Naive thymus-derived CD8-positive, alpha-beta T cell (primary cell): Measurements from ENCODE around the gene ITK. TPM values are rescaled to one million over a fixed set of nuclear protein-coding genes. Genes with fewer than 3 reads are reported as not detected.

ENCODE experiments used
- ATAC-seq, 2 donors: fragments of 150-1000 bp; cut with Tn5 transposase in 1 of 2; sonication (Bioruptor Pico), chemical (Tn5 transposase) in 1 of 2; 1 replicate in 1 of 2; 2 replicates in 1 of 2; pipeline ENCODE4 v1.10.0; 2021; ENCODE audit warnings: mild to moderate bottlenecking in 2 of 2, moderate library complexity in 2 of 2
- POLR2A ChIA-PET: fragments of 350-600 bp; sonication (Branson Sonifier 250); formaldehyde crosslinking; loops from one replicate; lab custom pipeline; 2021; ENCODE audit warnings: antibody characterized with exemption; lab: Charles Lee
- DNase-seq, 10 donors: peaks; one replicate each; pipeline versions ENCODE4 v3.0.0 to v3.0.0-alpha.2; 2020 to 2022
- H3K27ac Mint-ChIP-seq, 10 donors: one replicate each; pipeline ENCODE4 v1.8.0; 2020 to 2022; ENCODE audit warnings: mild to moderate bottlenecking in 10 of 10, mixed read lengths in 10 of 10, moderate library complexity in 4 of 10, inconsistent platforms in 1 of 10
- H3K27me3 Mint-ChIP-seq, 5 donors: one replicate each; pipeline ENCODE4 v1.8.0; 2021 to 2022; ENCODE audit warnings: mixed read lengths in 5 of 5
- H3K36me3 Mint-ChIP-seq, 3 donors: one replicate each; pipeline ENCODE4 v1.8.0; 2020 to 2022; ENCODE audit warnings: mixed read lengths in 3 of 3, mild to moderate bottlenecking in 2 of 3, inconsistent platforms in 1 of 3
- H3K4me1 Mint-ChIP-seq, 4 donors: one replicate each; pipeline ENCODE4 v1.8.0; 2021 to 2022; ENCODE audit warnings: mixed read lengths in 4 of 4
- H3K4me3 Mint-ChIP-seq, 10 donors: one replicate each; pipeline ENCODE4 v1.8.0; 2020 to 2022; ENCODE audit warnings: mild to moderate bottlenecking in 10 of 10, mixed read lengths in 10 of 10, moderate library complexity in 6 of 10, inconsistent platforms in 1 of 10
- H3K9me3 Mint-ChIP-seq, 9 donors: one replicate each; pipeline ENCODE4 v1.8.0; 2020 to 2022; ENCODE audit warnings: mixed read lengths in 9 of 9, mild to moderate bottlenecking in 3 of 9, inconsistent platforms in 1 of 9, moderate library complexity in 1 of 9
- polyA plus RNA-seq, 3 donors: library from polyadenylated mRNA; unstranded; fragments of 300-500 nt; fragmentation: Illumina TruSeq; gene quantifications; one replicate each; pipeline ENCODE4 v1.2.3, GENCODE V29; 2021
- total RNA-seq, 8 experiments: library from RNA in 2 of 8; stranded (reverse) in 2 of 8; gene quantifications; one replicate each; pipeline ENCODE4 v1.2.3 and lab custom pipeline; 2021 to 2026

The ITK gene
- total and polyA plus RNA-seq, 5 experiments from 2014 or later: 109 to 490 (median 231) TPM

DNA sequence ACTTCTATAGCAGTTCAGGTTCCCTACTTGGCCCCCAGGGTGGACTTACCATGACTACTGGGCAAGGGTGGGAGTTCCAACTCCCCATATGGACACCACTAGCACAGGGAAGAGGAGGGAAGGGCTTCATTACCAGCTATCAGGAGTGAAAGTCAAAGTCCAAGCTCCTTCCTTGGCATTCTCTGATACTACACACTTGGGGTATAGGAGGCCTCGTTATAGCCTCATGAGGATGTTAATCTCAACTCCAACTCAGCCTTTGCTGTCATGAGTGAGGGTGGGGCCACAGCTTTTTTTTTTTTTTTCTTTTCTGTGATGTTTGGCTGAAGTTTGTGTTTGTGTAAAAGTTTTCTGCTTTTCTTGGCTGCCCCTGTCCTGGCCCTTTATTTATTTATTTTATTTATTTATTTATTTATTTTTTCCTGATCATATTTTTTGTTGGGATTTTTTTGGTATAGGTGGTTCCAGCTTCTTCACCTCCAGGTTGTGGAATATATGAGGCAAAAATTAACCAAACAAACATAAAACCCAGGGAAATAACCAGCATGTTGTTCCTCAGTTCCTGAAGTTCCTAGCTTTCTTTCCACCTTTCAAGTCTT lies 23.2 kb upstream of the ITK start:
- H3K4me3 Mint-ChIP-seq: peak overlapping the region in 1 of 10 donors; percentile 16
- H3K27ac Mint-ChIP-seq: peak overlapping the region in 4 of 10 donors; percentile 16 to 87 (median 74)
- DNase-seq: no peak

DNA sequence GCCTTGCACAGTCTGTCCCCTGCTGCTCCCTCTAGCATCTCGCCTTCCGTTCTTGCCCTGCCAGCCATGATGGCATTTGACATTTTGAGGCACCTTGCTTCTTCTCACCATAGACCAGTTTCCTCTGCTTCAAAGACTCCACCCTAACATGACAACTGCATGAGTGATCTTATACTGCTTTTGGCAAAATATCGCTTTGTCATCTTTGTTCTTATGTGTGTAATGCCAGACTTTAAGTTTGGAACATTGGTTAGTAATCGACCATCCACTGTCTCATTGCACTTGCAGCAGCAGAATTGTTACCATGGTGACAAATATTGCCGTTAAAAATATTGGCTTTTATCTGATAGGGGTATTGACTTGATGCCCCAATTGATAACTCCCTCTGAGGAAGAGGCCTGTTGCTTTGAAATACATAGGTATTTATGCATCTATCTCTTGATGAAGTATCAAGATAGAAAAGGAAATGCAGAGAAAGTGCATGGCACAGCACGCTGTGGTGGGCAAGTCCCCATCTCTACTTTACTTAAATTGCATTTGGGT lies 21.4 kb upstream of the ITK start:
- peak overlapping the region in 9 of 10 donors; percentile 2 to 70 (median 50) for H3K4me3 Mint-ChIP-seq
- H3K4me1 Mint-ChIP-seq: peaks cover 38 to 62% (median 57%) of the 10 kb centered on the region in 4 donors
- POLR2A ChIA-PET: no interaction called here

More for the DNA sequence above, 23.2 kb upstream of the ITK start:
- no peaks in the 10 kb centered on the region for H3K27me3 Mint-ChIP-seq
- POLR2A ChIA-PET: interaction anchor here (0.7 to 2.3 kb wide), 11 partner anchors 8 to 62 kb away, joined by 3 to 14 read pairs (median 3); partner anchors contain the start of gene GARIN3
- no peaks in the 10 kb centered on the region for H3K9me3 Mint-ChIP-seq
- no peaks in the 10 kb centered on the region for H3K36me3 Mint-ChIP-seq
- no peak for ATAC-seq
- H3K4me1 Mint-ChIP-seq: peaks cover 40 to 73% (median 67%) of the 10 kb centered on the region in 4 donors

DNA sequence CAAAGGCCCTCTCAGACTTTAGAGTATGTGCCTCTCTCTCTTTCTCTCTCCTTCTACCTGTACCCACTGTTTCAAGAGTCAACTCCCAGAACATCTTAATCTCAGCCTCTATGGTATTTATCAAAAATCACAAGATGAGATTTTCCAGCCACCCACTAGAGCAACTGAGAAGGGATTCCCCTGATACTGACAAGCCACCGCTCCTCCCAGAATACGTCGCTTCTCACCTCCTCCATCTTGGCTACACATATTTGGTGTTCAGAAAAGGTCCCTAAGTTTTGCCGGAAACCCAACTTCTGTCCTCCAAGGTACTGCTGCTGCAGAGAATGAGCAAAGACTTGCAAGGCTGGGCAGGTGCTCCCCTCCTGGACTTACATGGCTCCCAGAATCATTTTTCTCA lies 20.6 kb upstream of the ITK start:
- peak overlapping the region in 7 of 10 donors; percentile 1 to 80 (median 50) for H3K4me3 Mint-ChIP-seq
- no peaks in the 10 kb centered on the region for H3K9me3 Mint-ChIP-seq
- H3K36me3 Mint-ChIP-seq: no peaks in the 10 kb centered on the region
- POLR2A ChIA-PET: no interaction called here
- no peak for ATAC-seq
- DNase-seq: no peak
- peak overlapping the region; percentile 32 to 90 (median 82) for H3K27ac Mint-ChIP-seq
- peaks cover 32 to 56% (median 50%) of the 10 kb centered on the region in 4 donors for H3K4me1 Mint-ChIP-seq
- H3K27me3 Mint-ChIP-seq: no peaks in the 10 kb centered on the region

More for the DNA sequence above, 21.4 kb upstream of the ITK start:
- Mint-ChIP-seq H3K27ac (peak overlapping the region; percentile 51 to 90 (median 82)), H3K27me3 (no peaks in the 10 kb centered on the region), H3K36me3 (no peaks in the 10 kb centered on the region), H3K9me3 (no peaks in the 10 kb centered on the region)
- DNase-seq: peak in 6 of 10 donors; percentile 15 to 68 (median 45)
- peak; percentile 81 for ATAC-seq

DNA sequence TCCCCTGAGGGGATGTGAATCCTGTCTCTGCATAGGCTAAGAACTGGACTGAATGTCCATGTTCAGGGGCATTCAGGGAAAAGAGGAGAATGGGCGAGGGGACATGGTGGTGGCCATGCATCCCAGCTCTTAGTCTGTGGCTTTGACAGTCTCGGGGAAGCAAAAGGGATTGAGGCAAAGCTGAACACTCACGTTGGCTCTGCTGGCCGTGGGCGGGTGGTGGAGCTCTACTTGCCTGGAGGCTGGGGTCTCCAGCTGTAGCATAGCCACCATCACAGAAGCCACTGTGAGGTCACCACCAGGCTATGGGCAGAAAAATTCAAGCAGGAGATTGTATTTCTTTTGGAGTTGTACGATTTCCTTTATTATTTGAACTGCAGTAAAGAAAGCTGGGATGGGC lies 18.6 kb upstream of the ITK start:
- H3K27me3 Mint-ChIP-seq: no peaks in the 10 kb centered on the region
- peaks cover 25 to 55% (median 51%) of the 10 kb centered on the region in 4 donors for H3K4me1 Mint-ChIP-seq
- no peak for DNase-seq
- H3K9me3 Mint-ChIP-seq: no peaks in the 10 kb centered on the region
- POLR2A ChIA-PET: interaction anchor here (0.7 to 3.3 kb wide), 4 partner anchors 10 to 29 kb away, joined by 3 to 16 read pairs (median 4); partner anchors contain the start of gene ITK
- no peak overlapping the region for H3K4me3 Mint-ChIP-seq
- H3K36me3 Mint-ChIP-seq: no peaks in the 10 kb centered on the region
- H3K27ac Mint-ChIP-seq: no peak overlapping the region
- no peak for ATAC-seq

DNA sequence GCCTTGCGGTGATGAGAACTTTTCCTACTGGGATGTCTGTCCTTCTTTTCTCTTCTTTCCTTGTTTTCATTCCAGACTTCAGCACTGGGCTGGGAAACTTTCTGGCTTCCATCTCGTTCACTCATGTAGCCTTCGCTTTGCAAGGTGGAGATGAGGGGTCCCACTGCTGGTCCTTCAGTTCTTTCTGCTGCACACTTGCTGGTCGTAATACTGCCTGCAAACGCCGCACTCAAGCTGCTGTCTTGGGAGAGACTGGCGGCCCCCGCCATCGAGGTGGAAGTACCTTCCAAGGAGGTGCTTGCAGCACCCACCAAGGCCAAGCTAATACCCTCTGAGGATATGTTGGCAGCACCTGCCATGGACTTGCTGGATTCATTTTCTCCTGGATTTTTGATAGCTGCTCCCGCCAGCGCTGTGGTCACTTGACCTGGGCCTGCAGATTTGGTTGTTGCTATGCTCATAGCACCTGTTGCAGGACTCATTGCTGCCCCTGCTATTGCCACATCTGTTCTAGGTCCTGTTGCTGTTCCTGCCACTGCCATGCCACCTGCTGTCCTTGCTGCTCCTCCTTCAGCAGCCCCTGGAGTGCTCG lies 17.6 kb upstream of the ITK start:
- peak overlapping the region in 5 of 10 donors; percentile 4 to 82 (median 59) for H3K27ac Mint-ChIP-seq

DNA sequence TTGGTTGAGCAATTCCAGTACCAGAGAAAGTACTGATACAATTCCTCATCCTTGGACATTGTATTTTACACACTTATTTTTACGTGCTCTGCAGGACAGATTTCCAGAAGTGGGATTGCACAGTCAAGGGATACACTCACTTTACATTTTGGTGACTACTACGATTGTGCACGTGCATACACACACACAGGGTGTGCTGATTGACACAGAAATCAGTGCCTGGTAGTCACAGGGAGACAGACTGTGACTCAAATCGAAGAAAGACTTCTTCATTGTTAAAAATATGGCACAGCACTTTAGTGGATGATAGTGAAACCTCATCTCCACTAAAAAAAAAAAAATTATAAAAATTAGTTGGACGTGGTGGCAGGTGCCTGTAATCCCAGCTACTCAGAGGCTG lies 16.1 kb upstream of the ITK start:
- POLR2A ChIA-PET: interaction anchor here (0.7 to 36.8 kb wide), 3 partner anchors 8 to 41 kb away, joined by 4 to 990 read pairs (median 6); no protein-coding TSS in a partner anchor
- ATAC-seq (no peak), DNase-seq (no peak)
- peaks cover 27 to 51% (median 47%) of the 10 kb centered on the region in 4 donors for H3K4me1 Mint-ChIP-seq
- no peaks in the 10 kb centered on the region for H3K36me3 Mint-ChIP-seq
- no peak overlapping the region for H3K4me3 Mint-ChIP-seq
- H3K27ac Mint-ChIP-seq: no peak overlapping the region
- H3K27me3 Mint-ChIP-seq: no peaks in the 10 kb centered on the region
- peaks cover 0 to 7% (median 0%) of the 10 kb centered on the region in 9 donors for H3K9me3 Mint-ChIP-seq

More for the DNA sequence above, 17.6 kb upstream of the ITK start:
- Mint-ChIP-seq H3K27me3 (no peaks in the 10 kb centered on the region), H3K4me3 (no peak overlapping the region), H3K9me3 (no peaks in the 10 kb centered on the region), H3K36me3 (no peaks in the 10 kb centered on the region), H3K4me1 (peaks cover 32 to 58% (median 53%) of the 10 kb centered on the region in 4 donors)
- no peak for ATAC-seq
- POLR2A ChIA-PET: interaction anchor here (0.8 to 3.3 kb wide), 4 partner anchors 10 to 28 kb away, joined by 3 to 16 read pairs (median 4); no protein-coding TSS in a partner anchor
- DNase-seq: no peak

DNA sequence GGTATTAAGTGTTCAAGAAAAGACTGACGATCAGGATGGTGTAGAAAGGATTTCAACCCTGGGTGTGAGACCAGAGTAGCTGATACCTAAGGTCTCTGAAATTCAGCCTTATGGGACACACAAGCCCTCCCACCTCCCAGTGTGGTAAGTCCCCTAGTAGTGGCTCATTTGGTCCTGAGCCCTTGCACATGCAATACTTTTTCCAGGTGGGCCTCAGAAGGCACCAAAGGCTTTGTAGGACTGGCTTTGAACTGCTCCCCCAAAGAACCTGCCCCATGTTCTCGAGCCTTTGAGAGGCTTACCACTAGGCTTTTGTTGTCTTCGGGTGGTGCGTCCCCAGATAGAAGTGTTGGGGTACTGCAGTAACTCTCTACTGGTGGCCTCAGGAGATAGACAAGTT lies 15.4 kb upstream of the ITK start:
- peak overlapping the region in 5 of 10 donors; percentile 4 to 94 (median 28) for H3K27ac Mint-ChIP-seq
- H3K4me3 Mint-ChIP-seq: no peak overlapping the region
- POLR2A ChIA-PET: interaction anchor here (0.7 to 36.8 kb wide), 3 partner anchors 11 to 40 kb away, joined by 3 to 990 read pairs (median 4); no protein-coding TSS in a partner anchor

DNA sequence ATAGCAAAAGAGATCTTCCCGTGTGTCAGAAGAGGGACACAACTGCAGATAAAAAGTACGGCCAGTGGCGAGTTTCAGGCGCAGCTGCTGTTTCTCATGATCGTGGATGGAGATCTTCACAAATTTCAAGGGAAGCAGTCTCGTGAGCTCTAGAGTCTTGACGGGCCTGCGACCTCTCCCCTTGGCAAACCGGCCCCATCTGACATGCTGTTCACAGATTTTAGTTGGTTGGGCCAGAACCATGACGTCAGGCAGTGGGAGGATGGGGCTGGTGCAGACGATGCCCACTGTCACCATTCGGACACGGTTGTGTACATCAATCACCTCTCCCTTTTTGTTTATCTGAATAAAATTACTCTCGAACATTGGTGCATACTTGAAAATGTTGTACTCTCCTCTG lies 15.0 kb upstream of the ITK start:
- Mint-ChIP-seq H3K27ac (peak overlapping the region in 4 of 10 donors; percentile 19 to 94 (median 57)), H3K4me3 (peak overlapping the region in 1 of 10 donors; percentile 14), H3K36me3 (peaks cover 0 to 5% (median 0%) of the 10 kb centered on the region in 3 donors), H3K27me3 (no peaks in the 10 kb centered on the region), H3K9me3 (peaks cover 0 to 18% (median 5%) of the 10 kb centered on the region in 9 donors), H3K4me1 (peaks cover 25 to 49% (median 39%) of the 10 kb centered on the region in 4 donors)
- no peak for ATAC-seq
- POLR2A ChIA-PET: interaction anchor here (0.6 to 36.8 kb wide), 3 partner anchors 9 to 40 kb away, joined by 3 to 990 read pairs (median 3); no protein-coding TSS in a partner anchor
- DNase-seq: no peak

More for the DNA sequence above, 15.4 kb upstream of the ITK start:
- ATAC-seq (no peak), DNase-seq (no peak)
- Mint-ChIP-seq H3K9me3 (peaks cover 0 to 14% (median 2%) of the 10 kb centered on the region in 9 donors), H3K27me3 (no peaks in the 10 kb centered on the region), H3K4me1 (peaks cover 24 to 48% (median 40%) of the 10 kb centered on the region in 4 donors), H3K36me3 (peaks cover 0 to 3% (median 0%) of the 10 kb centered on the region in 3 donors)

DNA sequence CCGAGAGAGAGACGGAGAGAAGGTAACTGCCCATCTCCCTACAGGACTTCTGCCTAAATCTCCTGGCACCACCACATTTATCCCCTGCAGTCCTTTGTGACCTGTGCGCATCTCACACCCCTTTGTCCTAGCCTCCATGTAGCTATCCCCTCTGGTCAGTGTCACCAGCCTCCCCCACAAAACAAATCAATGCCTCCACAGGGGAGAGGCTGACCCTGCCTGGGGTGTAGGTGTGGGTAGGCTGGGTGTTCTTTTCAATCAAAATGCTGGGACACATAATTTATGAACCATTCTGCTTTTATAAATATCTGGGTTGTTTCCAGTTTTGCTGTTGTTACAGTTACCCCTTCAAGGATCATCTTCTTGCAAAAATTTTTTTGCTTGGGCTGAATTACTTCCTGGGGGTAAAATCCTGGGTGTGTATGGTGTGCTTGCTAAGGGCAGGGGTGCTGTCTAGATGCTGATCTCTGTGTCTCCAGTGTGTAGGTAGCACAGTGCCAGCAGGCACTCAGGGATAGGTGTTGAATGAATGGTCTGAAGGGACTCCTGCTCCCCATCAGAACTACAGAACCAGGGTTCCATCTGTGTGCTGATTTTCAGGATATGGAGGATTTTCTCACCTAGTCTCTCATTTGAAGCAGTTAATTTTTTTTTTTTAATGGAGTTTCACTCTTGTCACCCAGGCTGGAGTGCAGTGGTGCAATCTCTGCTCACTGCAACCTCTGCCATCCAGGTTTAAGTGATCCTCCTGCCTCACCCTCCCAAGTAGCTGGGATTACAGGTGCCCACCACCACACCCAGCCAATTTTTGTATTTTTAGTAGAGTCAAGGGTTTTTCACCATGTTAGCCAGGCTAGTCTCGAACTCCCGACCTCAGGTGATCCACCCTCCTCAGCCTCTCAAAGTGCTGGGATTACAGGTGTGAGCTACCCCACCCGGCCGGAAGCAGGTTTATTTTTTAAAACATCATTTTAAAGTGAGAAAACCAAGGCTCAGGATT lies 14.1 kb upstream of the ITK start, which contains the start of gene GARIN3:
TSS of gene GARIN3 (minus strand) at position 51 of the 1,000 bp plus-strand sequence. CDS start 96 bp downstream, outside the sequence.
- peak within 1 kb of the TSS in 8 of 10 donors; percentile 6 to 82 (median 60) for H3K4me3 Mint-ChIP-seq
- H3K9me3 Mint-ChIP-seq: peaks cover 0 to 21% (median 6%) of the 10 kb centered on the region in 9 donors
- peak within 1 kb of the TSS in 8 of 10 donors; percentile 10 to 94 (median 74) for H3K27ac Mint-ChIP-seq
- DNase-seq: no peak
- H3K4me1 Mint-ChIP-seq: peaks cover 28 to 56% (median 42%) of the 10 kb centered on the region in 4 donors
- peak in 1 of 2 donors; percentile 59 for ATAC-seq
- POLR2A ChIA-PET: interaction anchor here (0.6 to 36.8 kb wide), 8 partner anchors 9 to 39 kb away, joined by 3 to 990 read pairs (median 6); partner anchors contain the start of gene ITK
- no peaks in the 10 kb centered on the region for H3K27me3 Mint-ChIP-seq
- peaks cover 0 to 5% (median 0%) of the 10 kb centered on the region in 3 donors for H3K36me3 Mint-ChIP-seq

DNA sequence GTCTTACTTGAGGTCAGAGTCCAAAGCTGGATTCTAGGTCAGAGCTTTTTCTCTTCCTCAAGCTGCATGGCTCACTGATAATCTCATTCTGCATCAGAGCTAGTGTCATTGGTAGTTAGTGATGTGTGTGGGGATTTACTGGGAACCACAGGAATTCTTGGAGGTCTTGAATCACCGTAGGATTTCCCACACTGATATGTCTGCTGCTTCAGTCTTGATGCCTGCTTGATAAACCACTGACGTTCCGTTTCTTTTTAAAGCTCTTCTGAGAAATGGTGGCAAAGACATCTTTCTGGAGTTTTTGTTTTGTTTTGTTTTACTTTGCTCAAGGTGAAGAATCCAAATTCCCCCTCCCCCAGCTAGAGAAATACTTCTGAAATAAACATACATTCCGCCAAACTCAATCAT lies 13.4 kb upstream of the ITK start:
- H3K9me3 Mint-ChIP-seq: peaks cover 0 to 21% (median 6%) of the 10 kb centered on the region in 9 donors
- DNase-seq (no peak), ATAC-seq (no peak)
- H3K36me3 Mint-ChIP-seq: peaks cover 0 to 5% (median 0%) of the 10 kb centered on the region in 3 donors
- POLR2A ChIA-PET: interaction anchor here (0.7 to 36.8 kb wide), 10 partner anchors 9 to 104 kb away, joined by 3 to 990 read pairs (median 4); partner anchors contain the start of gene ITK
- H3K27me3 Mint-ChIP-seq: no peaks in the 10 kb centered on the region
- peak overlapping the region; percentile 6 to 94 (median 78) for H3K27ac Mint-ChIP-seq
- H3K4me1 Mint-ChIP-seq: peaks cover 34 to 63% (median 48%) of the 10 kb centered on the region in 4 donors
- H3K4me3 Mint-ChIP-seq: peak overlapping the region; percentile 1 to 82 (median 68)

DNA sequence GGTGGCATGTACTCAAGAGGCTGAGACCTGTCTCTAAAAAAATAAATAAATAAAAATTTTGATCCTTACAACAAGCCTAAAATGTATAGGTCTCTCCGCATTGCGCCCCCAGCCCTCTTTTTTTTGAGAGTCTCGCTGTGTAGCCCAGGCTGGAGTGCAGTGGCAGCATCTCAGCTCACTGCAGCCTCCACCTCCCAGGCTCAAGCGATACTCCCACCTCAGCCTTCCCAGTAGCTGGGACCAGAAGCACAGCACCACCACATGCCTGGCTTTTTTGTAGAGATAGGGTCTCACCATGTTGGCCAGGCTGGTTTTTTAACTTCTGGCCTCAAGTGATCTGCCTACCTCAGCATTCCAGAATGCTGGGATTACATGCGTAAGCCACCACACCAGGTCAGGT lies 12.4 kb upstream of the ITK start:
- H3K9me3 Mint-ChIP-seq: peaks cover 0 to 21% (median 6%) of the 10 kb centered on the region in 9 donors
- POLR2A ChIA-PET: interaction anchor here (0.9 to 36.8 kb wide), 7 partner anchors 8 to 37 kb away, joined by 3 to 990 read pairs (median 8); partner anchors contain the start of gene ITK

More for the DNA sequence above, 12.4 kb upstream of the ITK start:
- H3K36me3 Mint-ChIP-seq: peaks cover 0 to 5% (median 0%) of the 10 kb centered on the region in 3 donors
- peak overlapping the region in 4 of 10 donors; percentile 16 to 94 (median 74) for H3K27ac Mint-ChIP-seq
- DNase-seq (no peak), ATAC-seq (no peak)
- peak overlapping the region in 1 of 10 donors; percentile 41 for H3K4me3 Mint-ChIP-seq
- H3K4me1 Mint-ChIP-seq: peaks cover 31 to 74% (median 56%) of the 10 kb centered on the region in 4 donors
- no peaks in the 10 kb centered on the region for H3K27me3 Mint-ChIP-seq
